Inferior parietal cortex (tissue), 1 donor: Measurements from ENCODE around the gene NIPSNAP3A.

Experiments
- DNase-seq: peaks from one replicate; pipeline ENCODE4 v3.0.0-alpha.2; 2016; ENCODE audit errors: extremely low spot score

The NIPSNAP3A gene

DNA sequence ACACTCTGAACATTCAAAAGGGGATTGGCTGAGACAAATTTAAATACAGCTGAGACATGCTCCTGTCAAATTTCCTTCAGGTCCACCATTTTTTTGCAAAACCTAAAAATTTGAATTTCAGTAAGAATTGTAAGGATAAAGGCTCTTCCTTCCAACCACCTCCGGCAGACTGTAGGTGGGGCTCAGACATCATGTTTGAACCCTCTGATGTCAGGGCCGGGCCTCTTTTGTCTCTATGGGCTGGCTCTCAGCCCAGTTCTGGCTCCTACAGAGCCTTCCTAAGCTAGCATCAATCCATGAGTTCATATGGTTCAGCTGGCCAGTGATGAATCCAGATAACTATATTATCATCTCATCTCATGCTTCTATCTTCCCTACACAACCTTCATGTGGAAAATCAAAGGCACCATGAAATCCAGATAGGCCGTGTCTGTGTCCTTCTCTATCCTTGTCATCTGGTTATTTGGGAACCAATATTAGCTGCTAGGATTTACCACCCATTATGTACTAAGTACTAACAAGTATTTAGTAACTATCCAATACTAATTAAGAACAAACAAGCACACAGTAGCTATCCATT lies 60.6 kb downstream of the NIPSNAP3A start:
- peak; percentile 43 for DNase-seq
